BLaER1 (cell line): ENCODE measurements around the gene SPTLC3.

Experiments
- H3K27ac ChIP-seq: shearing (Covaris generic); formaldehyde crosslinking; 2 replicates; pipeline ENCODE4 v1.8.1; 2022
- H3K27me3 ChIP-seq: shearing (Covaris generic); formaldehyde crosslinking; 2 replicates; pipeline ENCODE4 v1.8.1; 2022
- H3K36me3 ChIP-seq: shearing (Covaris generic); formaldehyde crosslinking; 2 replicates; pipeline ENCODE4 v1.8.1; 2022
- H3K4me1 ChIP-seq: shearing (Covaris generic); formaldehyde crosslinking; 2 replicates; pipeline ENCODE4 v1.8.1; 2022
- H3K4me2 ChIP-seq: shearing (Covaris generic); formaldehyde crosslinking; 2 replicates; pipeline ENCODE4 v1.8.1; 2022
- H3K4me3 ChIP-seq: shearing (Covaris generic); formaldehyde crosslinking; 2 replicates; pipeline ENCODE4 v1.8.1; 2022
- H3K9ac ChIP-seq: shearing (Covaris generic); formaldehyde crosslinking; 2 replicates; pipeline ENCODE4 v1.8.1; 2022
- H3K9me3 ChIP-seq: shearing (Covaris generic); formaldehyde crosslinking; 2 replicates; pipeline ENCODE4 v1.8.1; 2022
- H4K20me1 ChIP-seq: shearing (Covaris generic); formaldehyde crosslinking; 2 replicates; pipeline ENCODE4 v1.8.1; 2022
- Cebpa-rat ChIP-seq: shearing (Covaris generic); IDR thresholded peaks from 2 replicates; pipeline ENCODE4 v1.8.1; 2022

The SPTLC3 gene

DNA sequence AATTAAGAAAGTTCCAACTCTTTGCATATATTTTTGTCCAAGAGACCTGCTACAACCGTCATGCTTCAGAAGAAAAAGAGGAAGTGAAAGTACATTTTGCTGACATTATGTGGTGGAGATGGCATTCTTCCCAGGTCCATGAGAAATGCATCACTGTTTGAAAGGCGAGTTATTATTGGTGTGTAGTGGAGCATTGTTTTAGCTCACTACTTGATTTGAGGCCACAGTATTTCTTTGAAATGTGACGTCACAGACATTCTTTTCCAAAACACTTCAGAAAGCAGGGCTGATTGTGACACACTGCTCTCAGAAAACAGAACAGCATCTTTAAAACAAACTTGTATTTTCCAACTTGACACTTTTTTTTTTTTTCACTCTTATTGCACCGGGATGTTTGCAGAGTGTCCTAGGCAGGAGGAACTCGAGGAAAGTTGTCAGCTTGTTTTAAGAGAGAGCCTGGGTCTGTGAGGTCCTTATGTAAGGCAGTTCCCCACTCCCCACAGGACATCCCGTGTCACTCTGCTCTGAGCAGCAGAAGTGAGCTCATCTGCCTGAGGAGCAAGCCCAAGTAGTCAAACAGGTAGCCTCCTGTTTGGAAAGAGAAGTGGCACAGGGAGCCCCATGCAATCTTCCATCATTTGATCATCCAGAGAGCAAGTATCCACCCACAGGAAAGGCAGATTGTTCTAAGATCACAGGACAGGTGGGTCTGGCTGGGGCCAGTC, 1.1 kb downstream of the SPTLC3 start:
- H3K27ac ChIP-seq: peak overlapping the region; percentile 74
- no peak for TF ChIP-seq Cebpa-rat
- peak overlapping the region; percentile 52 for H3K4me3 ChIP-seq
- H3K27me3 ChIP-seq: no peaks in the 10 kb centered on the region
- no peaks in the 10 kb centered on the region for H4K20me1 ChIP-seq
- H3K9ac ChIP-seq: peak overlapping the region; percentile 62; the same call in 1 of the 2 replicates
- H3K4me2 ChIP-seq: peak overlapping the region; percentile 90
- no peaks in the 10 kb centered on the region for H3K36me3 ChIP-seq
- 0 out of 2 replicates have a peak, but pooled peaks cover 3% of the 10 kb centered on the region for H3K9me3 ChIP-seq
- H3K4me1 ChIP-seq: peaks cover 41% of the 10 kb centered on the region

DNA sequence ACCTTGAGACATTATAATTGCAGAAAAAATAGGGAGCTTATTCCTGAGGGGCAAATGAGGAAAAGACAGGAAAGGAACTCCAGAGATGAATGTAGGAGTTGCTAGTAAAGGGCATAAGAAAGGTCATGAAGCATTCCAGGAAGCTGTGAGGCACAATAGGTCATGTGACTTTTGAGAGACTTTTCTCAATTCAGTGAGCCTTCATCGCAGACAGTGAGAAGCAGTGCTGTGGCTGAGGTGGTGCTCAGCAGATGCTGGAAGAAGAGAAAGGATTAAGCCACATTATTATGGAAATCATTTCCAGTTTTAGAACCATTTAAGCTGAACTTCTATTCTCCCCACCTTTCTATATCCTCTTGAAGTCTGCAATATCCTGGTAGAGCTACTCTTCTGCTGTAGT, 4.1 kb downstream of the SPTLC3 start:
- H3K4me1 ChIP-seq: peaks cover 35% of the 10 kb centered on the region
- H3K4me2 ChIP-seq: no peak overlapping the region
- H4K20me1 ChIP-seq: no peaks in the 10 kb centered on the region
- H3K27ac ChIP-seq: no peak overlapping the region
- no peak overlapping the region for H3K9ac ChIP-seq
- no peaks in the 10 kb centered on the region for H3K36me3 ChIP-seq
- TF ChIP-seq Cebpa-rat: no peak
- H3K27me3 ChIP-seq: no peaks in the 10 kb centered on the region
- H3K4me3 ChIP-seq: no peak overlapping the region
- 0 out of 2 replicates have a peak, but pooled peaks cover 3% of the 10 kb centered on the region for H3K9me3 ChIP-seq

DNA sequence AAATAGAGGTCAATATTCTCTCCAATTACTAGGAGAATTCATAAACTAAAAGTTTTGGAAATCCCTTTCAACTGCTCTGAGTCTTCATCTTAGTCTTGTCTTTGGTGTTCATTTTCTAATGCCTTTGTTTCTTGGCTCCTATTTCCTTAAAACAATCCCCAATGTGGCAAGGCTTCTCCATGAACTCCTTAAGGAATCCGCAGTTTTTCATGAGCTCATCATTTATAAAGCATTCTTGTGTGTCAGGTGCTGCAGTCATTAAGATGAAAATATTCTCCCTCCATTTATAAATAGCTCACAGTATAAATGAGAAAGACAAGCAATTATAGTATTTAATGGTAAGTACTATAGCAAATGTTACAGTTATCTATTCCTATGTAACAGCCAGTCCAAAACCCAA, 4.6 kb downstream of the SPTLC3 start:
- Histone ChIP-seq H3K27me3 (no peaks in the 10 kb centered on the region), H3K4me2 (no peak overlapping the region), H3K36me3 (no peaks in the 10 kb centered on the region), H4K20me1 (no peaks in the 10 kb centered on the region), H3K4me3 (no peak overlapping the region), H3K27ac (no peak overlapping the region), H3K4me1 (peaks cover 30% of the 10 kb centered on the region), H3K9me3 (0 out of 2 replicates have a peak, but pooled peaks cover 3% of the 10 kb centered on the region), H3K9ac (no peak overlapping the region)
- TF ChIP-seq Cebpa-rat: no peak

DNA sequence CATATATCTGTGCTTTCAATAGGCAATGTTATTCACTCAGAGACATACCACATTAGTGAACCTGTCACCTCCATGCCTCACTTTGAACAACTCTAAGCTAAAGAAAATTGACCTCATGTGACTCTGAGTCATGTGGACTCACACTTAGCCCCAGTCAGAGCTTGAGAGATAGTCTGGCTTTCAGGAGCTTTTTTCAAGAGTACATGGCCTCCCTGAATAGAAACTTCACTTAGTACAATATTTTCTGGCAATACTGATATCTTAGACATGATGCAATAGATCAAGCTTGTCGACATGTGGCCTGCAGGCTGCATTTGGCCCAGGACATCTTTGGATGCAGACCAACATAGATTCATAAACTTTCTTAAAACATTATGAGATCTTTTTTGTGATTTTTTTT, 8.5 kb downstream of the SPTLC3 start:
- Histone ChIP-seq H3K36me3 (peaks cover 9% of the 10 kb centered on the region; the same call in 1 of the 2 replicates), H4K20me1 (no peaks in the 10 kb centered on the region), H3K4me3 (no peak overlapping the region), H3K9ac (no peak overlapping the region), H3K4me1 (peaks cover 2% of the 10 kb centered on the region), H3K27me3 (no peaks in the 10 kb centered on the region), H3K4me2 (no peak overlapping the region), H3K9me3 (peaks cover 29% of the 10 kb centered on the region), H3K27ac (no peak overlapping the region)
- TF ChIP-seq Cebpa-rat: no peak

DNA sequence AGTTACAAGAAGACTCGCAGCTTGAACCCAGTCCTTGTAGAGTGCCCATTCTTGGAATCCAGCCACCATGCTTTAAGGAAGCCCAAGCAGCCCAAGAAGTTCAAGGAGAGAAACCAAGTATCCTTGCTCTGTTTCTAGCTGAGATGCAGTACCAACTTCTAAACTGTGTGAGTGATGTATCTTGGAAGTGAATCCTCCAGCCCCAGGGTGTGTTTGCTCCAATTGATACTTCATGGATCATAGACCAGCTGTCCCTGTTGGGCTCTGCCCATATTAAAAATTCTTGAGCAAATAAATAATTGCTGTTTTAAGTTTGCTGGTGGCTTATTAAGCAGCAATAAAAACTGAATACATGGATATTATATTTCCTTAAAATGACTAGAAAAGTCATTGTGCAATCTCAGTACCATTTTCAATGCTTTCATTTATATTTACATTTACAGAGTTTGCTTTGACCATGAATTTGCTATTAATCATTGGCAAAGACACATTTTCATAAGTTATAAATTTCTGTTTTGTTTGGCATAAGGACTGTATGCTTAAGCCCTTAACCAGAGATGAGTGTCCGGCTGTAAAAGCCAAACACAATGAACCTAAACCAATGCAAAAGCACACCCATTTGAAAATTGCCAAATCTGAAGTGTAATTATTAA, 9.2 kb downstream of the SPTLC3 start:
- TF ChIP-seq Cebpa-rat: no peak
- Histone ChIP-seq H3K9ac (no peak overlapping the region), H3K27ac (no peak overlapping the region)

DNA sequence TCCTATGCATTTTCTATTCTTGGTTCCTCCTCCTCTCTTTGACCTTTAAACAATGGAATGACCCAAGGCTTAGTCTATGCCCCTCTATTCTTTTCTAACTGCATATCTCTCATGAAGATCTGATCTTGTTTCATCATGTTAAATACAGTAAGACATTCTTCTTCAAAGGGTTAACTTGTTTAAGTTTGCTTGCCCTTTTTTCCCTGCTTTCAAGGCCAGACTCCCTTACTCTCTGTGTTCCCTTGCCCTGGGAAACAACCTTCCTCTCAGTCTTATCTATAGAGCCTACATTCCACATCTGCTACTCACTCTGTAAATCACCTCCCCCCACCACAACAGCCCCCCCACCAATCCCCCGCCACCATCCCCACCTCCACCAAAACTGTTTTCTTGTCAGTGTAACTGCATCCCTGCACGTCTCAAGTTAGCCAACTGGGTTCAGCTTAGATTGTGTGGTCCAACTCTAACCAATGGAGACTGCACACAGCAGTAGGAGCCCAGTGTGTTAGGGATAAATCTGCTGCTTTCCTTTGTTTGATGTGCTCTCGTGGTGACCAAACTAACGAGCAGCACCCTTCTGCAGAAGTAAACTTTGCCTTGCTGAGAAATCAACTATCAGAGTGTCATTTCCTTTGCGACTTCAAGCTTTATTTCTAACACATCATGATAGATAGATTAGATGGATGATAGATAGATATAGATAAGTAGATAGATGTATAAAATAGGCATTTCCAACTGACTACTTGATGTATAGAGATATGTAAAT, 12.6 kb downstream of the SPTLC3 start:
- Histone ChIP-seq H3K36me3 (peaks cover 9% of the 10 kb centered on the region; the same call in 1 of the 2 replicates), H3K4me3 (no peak overlapping the region), H4K20me1 (no peaks in the 10 kb centered on the region), H3K27ac (no peak overlapping the region), H3K9me3 (peaks cover 37% of the 10 kb centered on the region), H3K9ac (no peak overlapping the region), H3K4me1 (peaks cover 13% of the 10 kb centered on the region), H3K4me2 (no peak overlapping the region), H3K27me3 (no peaks in the 10 kb centered on the region)
- no peak for TF ChIP-seq Cebpa-rat

More for the DNA sequence above, 9.2 kb downstream of the SPTLC3 start:
- no peak overlapping the region for H3K4me3 ChIP-seq
- H3K9me3 ChIP-seq: peaks cover 33% of the 10 kb centered on the region
- H3K27me3 ChIP-seq: no peaks in the 10 kb centered on the region
- H3K4me2 ChIP-seq: no peak overlapping the region
- peaks cover 9% of the 10 kb centered on the region; the same call in 1 of the 2 replicates for H3K36me3 ChIP-seq
- H3K4me1 ChIP-seq: peaks cover 10% of the 10 kb centered on the region
- no peaks in the 10 kb centered on the region for H4K20me1 ChIP-seq

DNA sequence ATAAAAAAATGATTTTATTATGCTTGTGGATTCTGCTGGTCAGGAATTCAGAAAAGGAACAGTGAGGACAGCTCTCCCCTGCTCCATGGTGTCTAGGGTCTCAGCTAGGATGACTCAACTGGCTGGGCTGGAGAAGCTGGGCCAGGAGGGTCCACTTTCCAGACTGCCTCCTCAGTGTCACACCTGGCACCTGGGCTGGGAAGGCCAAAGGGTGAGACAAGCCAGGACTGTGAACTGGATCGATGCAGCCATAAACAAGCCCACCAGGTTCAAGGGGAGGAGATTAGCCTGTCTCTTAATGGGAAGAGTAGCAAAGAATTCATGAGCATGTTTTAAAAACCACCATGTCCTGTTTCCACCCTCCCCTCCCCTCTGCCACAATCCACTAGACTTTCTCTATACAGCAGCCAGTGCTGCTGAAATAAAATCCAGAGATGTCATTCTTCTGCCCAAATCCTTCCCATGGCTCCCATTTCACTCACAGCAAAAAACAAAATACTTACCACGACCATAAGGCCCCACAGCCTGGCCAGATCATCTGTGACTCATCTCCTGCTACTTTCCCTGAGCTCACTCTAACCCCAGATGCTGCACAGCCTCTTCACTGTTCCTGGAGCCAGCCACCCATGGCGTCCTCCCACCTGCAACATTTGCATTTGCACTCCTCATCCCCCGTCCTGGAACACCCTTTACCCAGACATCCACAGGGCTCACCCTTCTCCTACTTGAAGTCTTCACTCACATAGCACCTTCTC, 13.8 kb downstream of the SPTLC3 start:
- TF ChIP-seq Cebpa-rat: no peak

DNA sequence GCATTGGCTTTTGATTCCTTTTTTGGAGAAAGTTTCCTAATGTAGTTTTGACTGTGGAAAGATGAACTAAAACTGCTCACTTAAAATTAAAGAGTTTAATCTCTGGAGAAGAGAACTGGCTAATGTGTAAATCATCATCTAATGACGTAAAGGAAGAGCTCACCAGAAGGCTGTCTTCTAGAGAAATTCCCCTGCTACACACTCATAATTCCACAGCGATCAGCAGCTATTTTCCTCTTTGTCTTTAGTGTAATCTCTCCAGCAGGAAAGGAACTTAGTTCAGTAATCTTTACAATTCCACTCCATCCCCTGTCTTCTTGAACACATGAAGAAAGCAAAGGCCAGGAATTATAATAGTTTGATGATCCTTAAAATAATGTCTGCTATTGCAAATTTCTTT, 15.8 kb downstream of the SPTLC3 start:
- Histone ChIP-seq H3K4me3 (no peak overlapping the region), H3K4me2 (no peak overlapping the region), H4K20me1 (no peaks in the 10 kb centered on the region), H3K36me3 (peaks cover 9% of the 10 kb centered on the region; the same call in 1 of the 2 replicates), H3K27me3 (no peaks in the 10 kb centered on the region), H3K9ac (no peak overlapping the region), H3K27ac (no peak overlapping the region), H3K4me1 (peaks cover 31% of the 10 kb centered on the region), H3K9me3 (peaks cover 41% of the 10 kb centered on the region)
- no peak for TF ChIP-seq Cebpa-rat

More for the DNA sequence above, 13.8 kb downstream of the SPTLC3 start:
- Histone ChIP-seq H3K27me3 (no peaks in the 10 kb centered on the region), H3K4me1 (peaks cover 22% of the 10 kb centered on the region), H3K9ac (no peak overlapping the region), H3K4me3 (no peak overlapping the region), H3K27ac (no peak overlapping the region), H4K20me1 (no peaks in the 10 kb centered on the region), H3K4me2 (peak overlapping the region; percentile 57), H3K9me3 (peaks cover 43% of the 10 kb centered on the region), H3K36me3 (peaks cover 9% of the 10 kb centered on the region; the same call in 1 of the 2 replicates)

DNA sequence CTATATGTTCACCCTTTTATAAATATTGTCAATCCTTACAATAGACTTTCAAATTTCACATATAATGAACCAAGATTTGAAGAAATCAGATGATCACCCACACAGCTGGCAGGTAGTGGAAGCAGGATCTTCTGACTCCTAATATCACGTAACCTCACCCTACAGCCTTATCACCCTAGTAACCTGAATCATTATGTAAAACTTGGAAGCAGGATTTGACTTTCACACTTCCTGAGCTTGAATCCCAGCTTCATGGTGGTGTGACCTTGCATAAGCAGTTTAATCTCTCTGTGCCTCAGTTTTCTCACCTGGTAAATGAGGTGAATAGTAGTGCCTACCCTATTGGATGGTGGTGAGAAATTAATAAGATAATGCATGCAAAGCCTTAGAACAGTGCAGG, 16.4 kb downstream of the SPTLC3 start:
- no peak for TF ChIP-seq Cebpa-rat
- Histone ChIP-seq H3K36me3 (peaks cover 6% of the 10 kb centered on the region; the same call in 1 of the 2 replicates), H3K4me1 (peaks cover 36% of the 10 kb centered on the region), H3K4me3 (no peak overlapping the region), H4K20me1 (no peaks in the 10 kb centered on the region), H3K27me3 (no peaks in the 10 kb centered on the region), H3K9me3 (peaks cover 36% of the 10 kb centered on the region), H3K27ac (no peak overlapping the region), H3K4me2 (no peak overlapping the region), H3K9ac (no peak overlapping the region)
